Tibial nerve (tissue), 3 donors: Measurements from ENCODE around the gene TMEM131L.

Source experiments
- CTCF ChIP-seq, 5 experiments: fragments of 200-600 bp in 3 of 5; fragments of 450-650 bp in 2 of 5; sonication (generic) in 3 of 5; IDR thresholded peaks; one replicate each; pipeline ENCODE4 v1.5.1; 2016 to 2019; ENCODE audit warnings: antibody characterized with exemption in 5 of 5, mild to moderate bottlenecking in 3 of 5, moderate library complexity in 2 of 5
- POLR2A ChIP-seq, 2 donors: fragments of 450-650 bp; IDR thresholded peaks; one replicate each; pipeline ENCODE4 v1.6.1; 2017; ENCODE audit warnings: antibody characterized with exemption in 2 of 2, mild to moderate bottlenecking in 2 of 2, moderate library complexity in 2 of 2

DNA sequence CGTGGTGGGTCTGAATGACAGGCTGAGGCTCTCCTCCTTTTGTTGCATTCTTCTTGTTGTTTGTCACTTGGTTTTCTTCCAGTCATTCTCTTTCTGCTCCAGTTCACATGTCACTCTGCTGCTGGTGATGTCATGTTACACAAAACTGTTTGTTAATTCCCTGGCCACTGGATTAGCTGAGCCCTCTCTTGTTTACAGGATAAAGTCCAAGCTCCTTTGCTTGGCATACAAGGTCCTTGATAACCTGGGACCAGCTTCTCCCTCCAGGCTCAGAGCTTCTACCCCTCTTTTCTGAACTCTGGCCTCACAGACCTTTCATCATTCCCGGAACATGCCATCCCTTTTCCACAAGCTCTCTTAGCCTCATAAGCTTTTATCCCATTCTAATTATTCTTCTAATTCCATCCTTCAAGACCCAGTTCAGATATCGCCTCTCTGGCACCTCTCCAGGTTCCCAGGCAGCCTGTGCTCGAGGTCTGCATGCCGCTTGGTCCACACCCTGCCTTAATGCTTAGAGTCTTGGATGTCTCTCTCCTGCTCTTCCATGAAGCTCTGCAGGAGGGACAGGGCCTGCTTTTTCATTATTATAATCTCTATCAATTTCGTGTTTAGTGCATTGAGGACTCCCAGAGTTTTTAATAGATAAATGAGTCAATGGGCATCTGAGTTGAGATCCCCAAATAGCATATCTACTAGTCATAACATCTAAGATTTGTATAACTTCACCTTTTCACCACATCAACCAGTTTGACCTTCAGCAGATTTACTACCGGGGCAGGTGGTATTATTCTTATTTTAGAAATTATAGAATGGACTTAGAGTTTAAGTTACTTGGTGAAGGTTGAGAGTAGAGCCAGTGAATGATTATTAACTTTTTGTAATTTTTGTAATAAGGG is 98.7 kb downstream of the TMEM131L start:
- TF ChIP-seq CTCF (IDR thresholded peaks at IDR 0.05) (no peak), POLR2A (IDR thresholded peaks at IDR 0.05) (no peak)
